Activated naive CD8-positive, alpha-beta T cell treated with anti-CD3 and anti-CD28 coated beads, Interleukin-2, amount 10 ng/mL, durations not matched to agents 7 days and 5 days (primary cell): ENCODE measurements around the gene FBXL2. TPM values are rescaled to one million over a fixed set of nuclear protein-coding genes. Genes with fewer than 3 reads are reported as not detected.
"Not testable (repeated sequence)": the region's sequence is repeated elsewhere in the genome, so short reads cannot be mapped to it uniquely, and the experiment has no call there.

Experiments used
- ATAC-seq: fragments of 150-1000 bp; cut with Tn5 transposase; one replicate; pipeline ENCODE4 v1.10.0; 2021; ENCODE audit warnings: low read depth, moderate library complexity
- POLR2A ChIA-PET: fragments of 350-600 bp; sonication (Branson Sonifier 250); formaldehyde crosslinking; loops from one replicate; lab custom pipeline; 2021; ENCODE audit warnings: antibody characterized with exemption; lab: Charles Lee
- DNase-seq: peaks from one replicate; pipeline ENCODE4 v3.0.0; 2021
- H3K27ac Mint-ChIP-seq: one replicate; pipeline ENCODE4 v1.8.0; 2022; ENCODE audit warnings: mild to moderate bottlenecking, mixed read lengths
- H3K27me3 Mint-ChIP-seq: one replicate; pipeline ENCODE4 v1.8.0; 2022; ENCODE audit warnings: mild to moderate bottlenecking, moderate library complexity, mixed read lengths
- H3K36me3 Mint-ChIP-seq: one replicate; pipeline ENCODE4 v1.8.0; 2021; ENCODE audit warnings: mild to moderate bottlenecking, mixed read lengths
- H3K4me1 Mint-ChIP-seq: one replicate; pipeline ENCODE4 v1.8.0; 2021; ENCODE audit warnings: mixed read lengths
- H3K4me3 Mint-ChIP-seq: one replicate; pipeline ENCODE4 v1.8.0; 2022; ENCODE audit warnings: mild to moderate bottlenecking, moderate library complexity, mixed read lengths
- H3K9me3 Mint-ChIP-seq: one replicate; pipeline ENCODE4 v1.8.0; 2021; ENCODE audit warnings: mixed read lengths
- total RNA-seq, 2 experiments: library from RNA; stranded (reverse); gene quantifications; one replicate each; pipeline ENCODE4 v1.2.3, GENCODE V29; 2021

Gene FBXL2
- total RNA-seq, 2 experiments from 2014 or later = not detected

DNA sequence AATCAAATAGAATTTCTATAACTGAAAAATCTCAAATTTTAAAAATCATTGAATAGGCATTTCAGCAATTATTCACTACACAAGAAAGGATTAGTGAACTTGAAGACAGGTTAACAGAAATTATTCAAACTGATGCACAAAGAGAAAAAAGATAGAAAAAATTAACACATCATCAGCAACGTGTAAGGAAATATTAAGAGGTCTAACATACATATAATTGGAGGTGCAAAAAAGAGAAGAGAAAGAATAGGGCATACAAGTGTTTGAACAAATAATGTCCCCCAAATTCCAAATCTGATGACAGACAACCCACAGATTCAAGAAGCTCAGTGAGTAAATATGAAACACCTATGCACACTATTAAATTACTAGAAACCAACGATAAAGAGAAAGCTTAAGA lies 57.1 kb downstream of the FBXL2 start:
- no peak for DNase-seq
- no peak for ATAC-seq
- Mint-ChIP-seq H3K4me1 (no peaks in the 10 kb centered on the region), H3K4me3 (no peak overlapping the region), H3K36me3 (peaks cover 3% of the 10 kb centered on the region), H3K27ac (no peak overlapping the region), H3K9me3 (peaks cover 5% of the 10 kb centered on the region), H3K27me3 (peaks cover 3% of the 10 kb centered on the region)
- POLR2A ChIA-PET = no interaction called here

DNA sequence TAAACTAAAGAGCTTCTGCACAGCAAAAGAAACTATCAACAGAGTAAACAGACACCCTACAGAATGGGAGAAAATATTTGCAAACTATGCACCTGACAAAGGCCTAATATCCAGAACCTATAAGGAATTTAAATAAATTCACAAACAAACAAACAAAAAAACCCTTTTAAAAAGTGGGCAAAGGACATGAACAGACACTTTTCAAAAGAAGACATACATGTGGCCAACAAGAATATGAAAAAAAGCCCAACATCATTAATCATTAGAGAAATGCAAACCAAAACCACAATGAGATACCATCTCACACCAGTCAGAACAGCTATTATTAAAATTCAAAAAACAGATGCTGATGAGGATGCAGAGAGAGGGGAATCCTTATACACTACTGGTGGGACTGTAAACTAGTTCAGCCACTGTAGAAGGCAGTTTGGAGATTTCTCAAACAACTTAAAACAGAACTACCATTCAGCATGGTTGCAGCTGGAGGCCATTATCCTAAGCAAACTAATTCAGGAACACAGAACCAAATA lies 61.8 kb downstream of the FBXL2 start:
- POLR2A ChIA-PET, H3K9me3 Mint-ChIP-seq, H3K36me3 Mint-ChIP-seq, H3K27ac Mint-ChIP-seq, H3K4me3 Mint-ChIP-seq, DNase-seq, H3K27me3 Mint-ChIP-seq, H3K4me1 Mint-ChIP-seq, ATAC-seq: not testable (repeated sequence)

DNA sequence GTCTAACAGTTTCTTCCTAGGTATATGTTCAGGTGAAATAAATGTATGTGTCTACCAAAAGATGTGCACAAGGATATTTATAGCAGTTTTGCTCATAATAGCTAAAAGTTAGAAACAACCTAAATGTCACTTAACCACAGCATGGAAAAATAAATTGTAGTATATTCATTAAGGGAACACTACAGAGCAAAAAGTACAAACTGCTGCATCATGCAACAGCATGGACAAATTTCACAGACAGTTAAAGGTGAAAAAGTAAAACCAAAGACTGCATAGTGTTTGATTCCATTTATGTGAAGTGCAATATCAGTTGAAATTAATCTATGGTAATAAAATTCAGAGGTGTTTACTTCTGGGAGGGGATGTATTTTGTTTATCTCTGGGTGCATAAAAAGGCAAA lies 62.5 kb downstream of the FBXL2 start:
- POLR2A ChIA-PET = no interaction called here
- H3K4me3 Mint-ChIP-seq = no peak overlapping the region
- no peaks in the 10 kb centered on the region for H3K4me1 Mint-ChIP-seq
- DNase-seq (no peak), ATAC-seq (no peak)
- peaks cover 1% of the 10 kb centered on the region for H3K9me3 Mint-ChIP-seq
- peaks cover 9% of the 10 kb centered on the region for H3K27me3 Mint-ChIP-seq
- no peaks in the 10 kb centered on the region for H3K36me3 Mint-ChIP-seq
- H3K27ac Mint-ChIP-seq = no peak overlapping the region

DNA sequence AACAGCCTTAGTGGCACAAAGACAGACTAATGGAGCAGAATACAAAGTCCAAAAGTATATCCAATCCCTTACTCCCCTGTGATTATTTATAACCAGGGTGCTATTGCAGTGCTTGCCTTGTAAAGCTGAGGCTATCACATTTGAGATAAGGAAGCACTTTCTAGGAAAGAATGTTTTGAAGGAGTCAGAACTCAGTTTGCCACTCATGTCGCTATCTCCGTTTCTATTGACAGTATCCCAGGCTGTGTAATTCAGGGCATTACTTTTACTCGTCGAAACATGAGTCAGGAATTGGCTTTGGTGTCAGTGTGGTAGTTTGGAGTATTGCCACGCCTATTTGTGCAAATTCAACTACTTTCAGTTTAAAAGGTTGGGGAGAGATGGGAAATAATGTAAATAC lies 78.4 kb downstream of the FBXL2 start:
- POLR2A ChIA-PET = no interaction called here
- H3K9me3 Mint-ChIP-seq = no peaks in the 10 kb centered on the region
- no peak for ATAC-seq
- H3K4me1 Mint-ChIP-seq = no peaks in the 10 kb centered on the region
- peaks cover 8% of the 10 kb centered on the region for H3K27me3 Mint-ChIP-seq
- H3K27ac Mint-ChIP-seq = no peak overlapping the region
- H3K4me3 Mint-ChIP-seq = no peak overlapping the region
- DNase-seq = no peak
- no peaks in the 10 kb centered on the region for H3K36me3 Mint-ChIP-seq

DNA sequence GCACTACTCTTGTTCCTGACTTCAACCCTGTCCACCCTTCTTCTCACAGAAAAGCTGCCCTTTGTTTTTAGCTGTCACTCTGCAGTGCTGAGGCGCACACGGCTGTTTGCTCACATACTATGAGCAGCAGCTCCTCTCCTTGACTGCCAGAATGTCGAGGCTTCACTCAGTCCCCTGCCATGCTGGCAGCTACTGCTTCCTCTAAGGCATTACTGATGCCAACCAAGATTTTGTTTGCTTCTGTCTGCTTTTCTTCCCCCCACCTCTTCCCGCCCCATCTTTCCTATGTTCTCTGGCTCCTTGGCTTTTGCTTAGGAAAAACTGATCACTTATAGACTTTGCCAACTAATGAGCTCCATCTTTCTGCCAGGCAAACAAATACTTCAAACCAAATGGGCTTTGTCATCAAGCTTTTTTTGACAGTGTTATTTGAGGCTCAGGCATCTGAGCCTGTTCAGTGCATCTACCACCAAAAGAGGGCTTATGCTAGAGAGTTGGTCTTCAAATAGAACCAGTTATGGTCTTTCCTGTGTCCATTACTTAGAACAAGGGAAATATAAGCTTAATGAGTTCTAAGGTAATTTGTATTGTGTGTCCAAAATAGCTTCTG lies 81.0 kb downstream of the FBXL2 start:
- ATAC-seq (no peak), DNase-seq (no peak)
- H3K9me3 Mint-ChIP-seq = no peaks in the 10 kb centered on the region
- POLR2A ChIA-PET = no interaction called here
- no peaks in the 10 kb centered on the region for H3K36me3 Mint-ChIP-seq
- H3K27me3 Mint-ChIP-seq = peaks cover 13% of the 10 kb centered on the region
- no peaks in the 10 kb centered on the region for H3K4me1 Mint-ChIP-seq
- no peak overlapping the region for H3K4me3 Mint-ChIP-seq
- H3K27ac Mint-ChIP-seq = no peak overlapping the region

DNA sequence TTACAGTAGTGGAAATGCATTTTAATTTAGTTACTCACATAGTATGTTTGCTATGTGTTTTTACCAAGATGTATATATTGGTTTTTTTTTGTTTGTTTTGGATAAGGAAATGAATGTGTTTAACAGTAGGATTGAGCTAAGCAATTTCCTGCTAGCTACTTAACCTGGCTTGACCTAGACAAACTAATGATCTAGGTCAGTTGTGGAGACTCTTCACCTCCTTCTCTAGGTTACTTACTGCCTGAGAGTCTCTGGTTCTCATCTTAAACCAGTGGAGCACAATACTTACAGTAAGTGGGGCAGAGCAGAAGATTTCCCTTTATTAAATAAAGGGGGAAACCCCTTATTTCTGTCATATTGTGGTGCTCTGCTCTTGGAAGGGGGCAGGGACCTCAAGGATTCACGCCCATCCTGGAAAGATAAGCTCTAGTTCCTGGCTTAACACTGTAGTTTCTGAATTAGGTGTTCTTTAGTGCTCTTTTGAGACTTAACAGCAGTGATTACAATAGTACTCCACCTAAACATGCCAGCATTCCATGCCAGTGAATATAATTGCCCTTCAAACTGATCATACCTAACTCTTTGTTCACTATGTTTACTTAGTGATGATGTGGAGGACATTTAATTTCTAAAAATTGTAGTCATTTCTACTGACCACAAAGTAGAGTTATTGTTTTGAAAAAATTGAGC lies 83.0 kb downstream of the FBXL2 start:
- H3K9me3 Mint-ChIP-seq = no peaks in the 10 kb centered on the region
- no peak for ATAC-seq
- H3K36me3 Mint-ChIP-seq = no peaks in the 10 kb centered on the region
- H3K27ac Mint-ChIP-seq = no peak overlapping the region
- no peaks in the 10 kb centered on the region for H3K4me1 Mint-ChIP-seq
- POLR2A ChIA-PET = interaction anchor here (0.6 kb wide), 1 partner anchor 10 kb away, joined by 4 read pairs; no protein-coding TSS in a partner anchor
- peaks cover 17% of the 10 kb centered on the region for H3K27me3 Mint-ChIP-seq
- H3K4me3 Mint-ChIP-seq = no peak overlapping the region
- no peak for DNase-seq

DNA sequence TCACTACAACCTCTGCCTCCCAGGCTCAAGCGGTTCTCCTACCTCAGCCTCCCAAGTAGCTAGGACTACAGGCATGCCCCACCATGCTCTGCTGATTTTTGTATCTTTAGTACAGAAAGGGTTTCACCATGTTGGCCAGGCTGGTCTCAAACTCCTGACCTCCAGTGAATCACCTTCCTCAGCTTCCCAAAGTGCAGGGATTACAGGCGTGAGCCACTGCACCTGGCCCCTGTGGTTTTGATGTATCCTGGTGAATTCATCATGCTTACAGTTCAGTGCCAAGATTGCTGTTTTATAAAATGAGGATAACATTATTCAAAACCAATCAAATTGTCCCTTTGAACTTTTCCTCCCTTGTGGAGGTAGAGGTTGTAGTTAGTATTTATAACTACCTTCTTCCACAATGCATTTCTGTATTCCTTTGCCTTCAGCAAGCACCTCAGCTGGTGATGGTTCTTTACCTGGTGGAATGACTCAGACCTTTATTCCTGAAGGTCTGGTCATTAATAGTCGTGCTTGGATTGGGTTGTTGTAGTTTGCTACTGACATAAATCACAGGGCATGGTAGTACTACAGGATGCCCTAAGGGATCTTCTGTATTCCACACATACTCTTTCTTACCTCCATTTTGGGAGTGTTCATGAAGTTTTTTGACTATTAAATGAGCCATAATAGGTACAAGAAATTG lies 86.0 kb downstream of the FBXL2 start:
- H3K9me3 Mint-ChIP-seq = no peaks in the 10 kb centered on the region
- no peaks in the 10 kb centered on the region for H3K36me3 Mint-ChIP-seq
- H3K4me3 Mint-ChIP-seq = no peak overlapping the region
- H3K4me1 Mint-ChIP-seq = no peaks in the 10 kb centered on the region
- H3K27me3 Mint-ChIP-seq = peaks cover 24% of the 10 kb centered on the region
- ATAC-seq (no peak), DNase-seq (no peak)
- POLR2A ChIA-PET = interaction anchor here (0.6 kb wide), 1 partner anchor 70 kb away, joined by 5 read pairs; no protein-coding TSS in a partner anchor
- no peak overlapping the region for H3K27ac Mint-ChIP-seq

DNA sequence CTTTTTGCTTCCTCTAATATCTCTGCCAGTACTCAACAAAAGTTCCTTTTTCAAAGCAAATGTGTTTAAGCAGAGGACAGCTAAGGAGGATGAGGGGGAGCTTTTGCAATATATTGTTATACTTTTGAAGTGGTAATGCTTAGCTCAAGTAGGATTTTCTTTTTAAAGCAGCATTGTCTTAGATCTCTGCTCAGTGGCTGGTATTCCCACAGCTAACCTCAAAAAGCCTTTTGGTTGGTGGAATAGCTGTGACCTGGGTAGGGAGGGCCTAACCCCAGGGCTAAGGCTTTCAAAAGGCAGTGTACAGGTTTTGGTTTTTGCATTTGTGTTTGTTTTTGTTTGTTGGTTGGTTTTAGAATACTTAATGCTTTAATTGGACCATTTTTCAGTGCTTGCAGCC lies 86.8 kb downstream of the FBXL2 start:
- no peak for DNase-seq
- H3K9me3 Mint-ChIP-seq = no peaks in the 10 kb centered on the region
- no peaks in the 10 kb centered on the region for H3K36me3 Mint-ChIP-seq
- ATAC-seq = no peak
- H3K4me3 Mint-ChIP-seq = no peak overlapping the region
- H3K27me3 Mint-ChIP-seq = peaks cover 26% of the 10 kb centered on the region
- POLR2A ChIA-PET = interaction anchor here (0.6 kb wide), 1 partner anchor 69 kb away, joined by 5 read pairs; no protein-coding TSS in a partner anchor
- H3K4me1 Mint-ChIP-seq = no peaks in the 10 kb centered on the region
- no peak overlapping the region for H3K27ac Mint-ChIP-seq

DNA sequence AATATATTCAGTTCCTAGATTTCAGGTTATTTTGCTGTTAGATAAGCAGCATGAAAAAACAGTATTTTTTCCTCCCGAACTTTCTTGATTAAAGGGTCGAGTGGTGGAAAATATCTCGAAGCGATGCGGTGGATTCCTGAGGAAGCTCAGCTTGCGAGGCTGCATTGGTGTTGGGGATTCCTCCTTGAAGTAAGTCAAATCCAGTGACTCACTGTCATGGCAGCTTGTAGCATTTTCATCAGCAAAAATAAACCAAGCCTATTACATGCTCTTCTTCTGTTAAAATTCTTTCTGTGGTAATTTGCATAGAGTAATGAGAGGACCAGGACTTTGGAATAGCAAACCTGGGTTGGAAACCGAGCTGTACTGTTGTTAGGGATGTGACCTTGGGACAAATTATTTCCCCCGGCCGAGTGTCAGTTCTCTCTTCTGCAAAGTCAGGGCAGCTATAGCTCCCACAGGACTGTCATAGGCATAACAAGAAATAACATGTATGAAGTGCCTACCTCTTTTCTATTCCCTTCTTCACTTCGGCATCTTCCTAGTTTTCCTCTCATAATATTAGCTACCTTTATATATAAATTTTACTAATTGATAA lies 87.4 kb downstream of the FBXL2 start:
- Mint-ChIP-seq H3K27me3 (peaks cover 21% of the 10 kb centered on the region), H3K9me3 (no peaks in the 10 kb centered on the region), H3K4me3 (no peak overlapping the region), H3K4me1 (no peaks in the 10 kb centered on the region), H3K36me3 (no peaks in the 10 kb centered on the region), H3K27ac (no peak overlapping the region)
- POLR2A ChIA-PET = no interaction called here
- ATAC-seq (no peak), DNase-seq (no peak)

DNA sequence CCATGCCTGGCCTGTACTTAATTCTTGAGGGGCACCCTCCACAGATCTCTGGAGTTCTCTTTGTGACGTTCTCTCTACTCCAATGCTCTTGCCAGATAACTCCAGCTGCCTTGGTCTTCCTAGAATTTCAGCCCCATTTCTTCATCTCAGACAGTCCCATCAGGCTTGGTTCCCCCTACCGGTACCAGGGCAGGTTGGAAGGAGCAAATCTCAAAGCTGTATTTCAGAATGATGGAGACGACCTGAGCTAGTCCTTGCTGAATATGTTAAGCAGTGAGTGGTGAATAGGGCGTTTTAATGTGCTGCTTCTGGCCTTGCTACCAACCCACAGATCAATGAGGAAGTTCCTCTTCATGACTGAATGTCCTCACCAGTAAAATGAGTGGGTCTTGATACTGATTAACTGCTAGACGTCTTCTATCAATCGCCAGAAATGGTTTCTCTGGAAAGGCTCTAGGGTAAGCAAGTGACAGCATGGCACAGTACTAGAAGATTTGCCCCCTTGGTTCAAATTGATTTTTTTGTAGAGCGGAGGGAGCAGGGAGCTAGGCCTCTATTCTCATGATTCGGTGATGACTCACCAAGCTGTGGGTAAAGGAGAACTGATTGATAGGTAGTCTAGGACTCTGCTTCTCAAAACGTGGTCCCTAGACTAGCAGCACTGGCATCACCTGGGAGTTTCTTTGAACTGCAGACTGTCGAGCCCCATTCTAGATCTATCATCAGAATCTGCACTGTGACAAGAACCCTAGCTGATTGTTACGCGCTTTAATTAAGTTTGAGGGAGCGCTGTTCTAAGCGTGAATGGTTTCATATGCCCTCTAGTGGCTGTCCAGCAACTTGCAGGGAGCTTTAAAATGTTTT lies 95.2 kb downstream of the FBXL2 start:
- POLR2A ChIA-PET = interaction anchor here (1.6 kb wide), 1 partner anchor 241 kb away, joined by 9 read pairs; no protein-coding TSS in a partner anchor
- Mint-ChIP-seq H3K9me3 (no peaks in the 10 kb centered on the region), H3K27me3 (peaks cover 8% of the 10 kb centered on the region), H3K4me3 (no peak overlapping the region), H3K4me1 (peaks cover 1% of the 10 kb centered on the region), H3K27ac (no peak overlapping the region), H3K36me3 (no peaks in the 10 kb centered on the region)
- no peak for DNase-seq
- no peak for ATAC-seq

DNA sequence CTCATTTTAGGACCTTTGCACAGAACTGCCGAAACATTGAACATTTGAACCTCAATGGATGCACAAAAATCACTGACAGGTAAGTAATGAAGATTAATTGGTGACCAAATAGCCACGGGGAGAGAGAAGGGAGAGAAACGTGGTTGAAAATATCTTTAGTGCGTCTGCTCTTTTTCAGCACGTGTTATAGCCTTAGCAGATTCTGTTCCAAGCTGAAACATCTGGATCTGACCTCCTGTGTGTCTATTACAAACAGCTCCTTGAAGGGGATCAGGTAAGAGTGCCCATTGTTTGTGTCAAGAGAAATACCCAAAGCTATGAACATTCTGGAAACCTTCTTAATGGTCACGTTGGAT lies 95.8 kb downstream of the FBXL2 start:
- H3K27ac Mint-ChIP-seq = no peak overlapping the region
- ATAC-seq = no peak
- DNase-seq = no peak
- no peaks in the 10 kb centered on the region for H3K36me3 Mint-ChIP-seq
- POLR2A ChIA-PET = interaction anchor here (1.6 kb wide), 1 partner anchor 241 kb away, joined by 9 read pairs; no protein-coding TSS in a partner anchor
- no peaks in the 10 kb centered on the region for H3K9me3 Mint-ChIP-seq
- H3K27me3 Mint-ChIP-seq = peaks cover 2% of the 10 kb centered on the region
- no peak overlapping the region for H3K4me3 Mint-ChIP-seq
- peaks cover 1% of the 10 kb centered on the region for H3K4me1 Mint-ChIP-seq

DNA sequence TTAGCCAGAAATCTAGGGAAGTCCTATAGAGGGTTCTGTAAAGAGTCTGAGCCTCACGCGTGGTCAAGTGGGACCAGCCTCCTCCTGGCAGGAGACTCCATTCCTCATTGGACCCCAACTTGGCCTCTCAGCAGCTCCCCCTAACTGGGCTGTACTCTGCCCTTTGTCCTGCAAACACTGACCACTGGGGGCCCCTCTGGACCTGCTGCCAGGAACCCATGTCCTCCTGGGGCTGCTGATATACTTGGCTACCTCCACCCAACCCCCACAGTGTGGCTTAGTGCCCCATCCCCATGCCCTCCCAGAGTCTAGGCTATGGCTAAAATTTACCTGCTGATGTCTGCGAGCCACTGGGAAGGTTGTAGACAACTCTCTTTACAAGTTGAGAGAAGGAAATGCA lies 100.2 kb downstream of the FBXL2 start:
- DNase-seq (no peak), ATAC-seq (no peak)
- Mint-ChIP-seq H3K4me3 (no peak overlapping the region), H3K27ac (no peak overlapping the region), H3K27me3 (no peaks in the 10 kb centered on the region), H3K4me1 (peaks cover under 1% of the 10 kb centered on the region), H3K36me3 (peaks cover 2% of the 10 kb centered on the region), H3K9me3 (no peaks in the 10 kb centered on the region)
- POLR2A ChIA-PET = no interaction called here
